ENCODE data around the gene CNPY3. TPM values are rescaled to one million over a fixed set of nuclear protein-coding genes. Genes with fewer than 3 reads are reported as not detected.

The CNPY3 gene
- total and polyA plus RNA-seq, 2 of the 13 experiments (the other 11 are each of a cell fraction or from before 2014, with no cell fraction given): 42.3 to 60.2 TPM

DNA sequence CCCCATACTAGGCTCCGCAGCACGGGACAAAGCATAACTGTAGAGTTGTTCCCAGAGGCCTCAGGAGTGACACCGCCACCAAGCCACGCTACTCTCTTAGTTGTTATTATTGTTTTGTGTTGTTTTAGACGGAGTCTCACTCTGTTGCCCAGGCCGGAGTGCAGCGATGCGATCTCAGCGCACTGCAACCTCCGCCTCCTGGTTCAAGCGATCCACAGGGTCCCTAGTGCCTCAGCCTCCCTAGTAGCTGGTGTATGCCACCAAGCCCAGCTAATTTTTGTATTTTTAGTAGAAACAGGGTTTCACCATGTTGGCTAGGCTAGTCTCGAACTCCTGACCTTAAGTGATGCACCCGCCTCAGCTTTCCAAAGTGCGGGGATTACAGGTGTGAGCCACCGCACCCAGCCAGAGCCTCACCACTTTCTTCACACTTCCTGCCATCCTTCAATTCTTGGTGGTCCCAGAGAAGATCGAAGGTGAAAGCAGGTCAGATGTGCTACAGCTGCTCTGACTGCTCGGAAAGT lies 38.0 kb upstream of the CNPY3 start (continued):
- TF ChIP-seq, protein P1, sequence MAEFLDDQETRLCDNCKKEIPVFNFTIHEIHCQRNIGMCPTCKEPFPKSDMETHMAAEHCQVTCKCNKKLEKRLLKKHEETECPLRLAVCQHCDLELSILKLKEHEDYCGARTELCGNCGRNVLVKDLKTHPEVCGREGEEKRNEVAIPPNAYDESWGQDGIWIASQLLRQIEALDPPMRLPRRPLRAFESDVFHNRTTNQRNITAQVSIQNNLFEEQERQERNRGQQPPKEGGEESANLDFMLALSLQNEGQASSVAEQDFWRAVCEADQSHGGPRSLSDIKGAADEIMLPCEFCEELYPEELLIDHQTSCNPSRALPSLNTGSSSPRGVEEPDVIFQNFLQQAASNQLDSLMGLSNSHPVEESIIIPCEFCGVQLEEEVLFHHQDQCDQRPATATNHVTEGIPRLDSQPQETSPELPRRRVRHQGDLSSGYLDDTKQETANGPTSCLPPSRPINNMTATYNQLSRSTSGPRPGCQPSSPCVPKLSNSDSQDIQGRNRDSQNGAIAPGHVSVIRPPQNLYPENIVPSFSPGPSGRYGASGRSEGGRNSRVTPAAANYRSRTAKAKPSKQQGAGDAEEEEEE (CRISPR knock-in tag; IDR thresholded peaks at IDR 0.05; ENCODE audit: borderline replicate concordance): peak; percentile 77; the same call in 1 of the 2 replicates
- TF ChIP-seq NCOA2 (CRISPR knock-in tag; IDR thresholded peaks at IDR 0.05) (no peak), IRF2 (CRISPR knock-in tag; IDR thresholded peaks at IDR 0.05) (peak; percentile 29; the same call in 1 of the 2 replicates), ZNF143 (CRISPR knock-in tag; IDR thresholded peaks at IDR 0.05) (no peak), MED8 (CRISPR knock-in tag; IDR thresholded peaks at IDR 0.05; ENCODE audit: insufficient replicate concordance) (no peak), ZNF550 (CRISPR knock-in tag; IDR thresholded peaks at IDR 0.05; ENCODE audit: borderline replicate concordance) (no peak), ZNF83 (CRISPR knock-in tag; IDR thresholded peaks at IDR 0.05; ENCODE audit: borderline replicate concordance) (no peak; the same call in 1 of the 2 replicates), SP5 (CRISPR knock-in tag; IDR thresholded peaks at IDR 0.05; ENCODE audit: borderline replicate concordance, low read depth) (no peak), ZNF225 (CRISPR knock-in tag; IDR thresholded peaks at IDR 0.05) (peak; percentile 1; the same call in 1 of the 2 replicates), TBX2 (CRISPR knock-in tag; IDR thresholded peaks at IDR 0.05; ENCODE audit: borderline replicate concordance) (no peak), ZNF768 (CRISPR knock-in tag; IDR thresholded peaks at IDR 0.05) (no peak), ZNF563 (CRISPR knock-in tag; IDR thresholded peaks at IDR 0.05) (peak; percentile 62; the same call in 1 of the 2 replicates), ELF3 (CRISPR knock-in tag; IDR thresholded peaks at IDR 0.05) (no peak), MAZ (IDR thresholded peaks at IDR 0.05; ENCODE audit: borderline replicate concordance, low read depth, low read length) (no peak), MAZ (CRISPR knock-in tag; IDR thresholded peaks at IDR 0.05; ENCODE audit: low read depth) (no peak), PAF1 (CRISPR knock-in tag; IDR thresholded peaks at IDR 0.05) (no peak), ZMYM4 (CRISPR knock-in tag; IDR thresholded peaks at IDR 0.05) (no peak)
- TF ChIP-seq, protein P2, sequence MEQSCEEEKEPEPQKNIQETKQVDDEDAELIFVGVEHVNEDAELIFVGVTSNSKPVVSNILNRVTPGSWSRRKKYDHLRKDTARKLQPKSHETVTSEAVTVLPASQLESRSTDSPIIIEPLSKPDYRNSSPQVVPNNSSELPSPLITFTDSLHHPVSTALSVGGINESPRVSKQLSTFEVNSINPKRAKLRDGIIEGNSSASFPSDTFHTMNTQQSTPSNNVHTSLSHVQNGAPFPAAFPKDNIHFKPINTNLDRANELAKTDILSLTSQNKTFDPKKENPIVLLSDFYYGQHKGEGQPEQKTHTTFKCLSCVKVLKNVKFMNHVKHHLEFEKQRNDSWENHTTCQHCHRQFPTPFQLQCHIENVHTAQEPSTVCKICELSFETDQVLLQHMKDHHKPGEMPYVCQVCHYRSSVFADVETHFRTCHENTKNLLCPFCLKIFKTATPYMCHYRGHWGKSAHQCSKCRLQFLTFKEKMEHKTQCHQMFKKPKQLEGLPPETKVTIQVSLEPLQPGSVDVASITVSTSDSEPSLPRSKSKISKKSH (CRISPR knock-in tag; IDR thresholded peaks at IDR 0.05; ENCODE audit: borderline replicate concordance): no peak
- TF ChIP-seq, protein P3, sequence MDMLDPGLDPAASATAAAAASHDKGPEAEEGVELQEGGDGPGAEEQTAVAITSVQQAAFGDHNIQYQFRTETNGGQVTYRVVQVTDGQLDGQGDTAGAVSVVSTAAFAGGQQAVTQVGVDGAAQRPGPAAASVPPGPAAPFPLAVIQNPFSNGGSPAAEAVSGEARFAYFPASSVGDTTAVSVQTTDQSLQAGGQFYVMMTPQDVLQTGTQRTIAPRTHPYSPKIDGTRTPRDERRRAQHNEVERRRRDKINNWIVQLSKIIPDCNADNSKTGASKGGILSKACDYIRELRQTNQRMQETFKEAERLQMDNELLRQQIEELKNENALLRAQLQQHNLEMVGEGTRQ (IDR thresholded peaks at IDR 0.05; ENCODE audit: low read depth, low read length): no peak
- TF ChIP-seq, protein P3 (CRISPR knock-in tag; IDR thresholded peaks at IDR 0.05; ENCODE audit: borderline replicate concordance): no peak
- TF ChIP-seq, protein P4, sequence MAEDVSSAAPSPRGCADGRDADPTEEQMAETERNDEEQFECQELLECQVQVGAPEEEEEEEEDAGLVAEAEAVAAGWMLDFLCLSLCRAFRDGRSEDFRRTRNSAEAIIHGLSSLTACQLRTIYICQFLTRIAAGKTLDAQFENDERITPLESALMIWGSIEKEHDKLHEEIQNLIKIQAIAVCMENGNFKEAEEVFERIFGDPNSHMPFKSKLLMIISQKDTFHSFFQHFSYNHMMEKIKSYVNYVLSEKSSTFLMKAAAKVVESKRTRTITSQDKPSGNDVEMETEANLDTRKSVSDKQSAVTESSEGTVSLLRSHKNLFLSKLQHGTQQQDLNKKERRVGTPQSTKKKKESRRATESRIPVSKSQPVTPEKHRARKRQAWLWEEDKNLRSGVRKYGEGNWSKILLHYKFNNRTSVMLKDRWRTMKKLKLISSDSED (CRISPR knock-in tag; IDR thresholded peaks at IDR 0.05): no peak
- TF ChIP-seq, protein P5, sequence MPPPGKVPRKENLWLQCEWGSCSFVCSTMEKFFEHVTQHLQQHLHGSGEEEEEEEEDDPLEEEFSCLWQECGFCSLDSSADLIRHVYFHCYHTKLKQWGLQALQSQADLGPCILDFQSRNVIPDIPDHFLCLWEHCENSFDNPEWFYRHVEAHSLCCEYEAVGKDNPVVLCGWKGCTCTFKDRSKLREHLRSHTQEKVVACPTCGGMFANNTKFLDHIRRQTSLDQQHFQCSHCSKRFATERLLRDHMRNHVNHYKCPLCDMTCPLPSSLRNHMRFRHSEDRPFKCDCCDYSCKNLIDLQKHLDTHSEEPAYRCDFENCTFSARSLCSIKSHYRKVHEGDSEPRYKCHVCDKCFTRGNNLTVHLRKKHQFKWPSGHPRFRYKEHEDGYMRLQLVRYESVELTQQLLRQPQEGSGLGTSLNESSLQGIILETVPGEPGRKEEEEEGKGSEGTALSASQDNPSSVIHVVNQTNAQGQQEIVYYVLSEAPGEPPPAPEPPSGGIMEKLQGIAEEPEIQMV (CRISPR knock-in tag; IDR thresholded peaks at IDR 0.05; ENCODE audit: low read depth): no peak
